Gastrocnemius medialis (tissue), 4 donors: ENCODE data around the gene DCDC1. TPM values are rescaled to one million over a fixed set of nuclear protein-coding genes. Genes with fewer than 3 reads are reported as not detected.
A peak's percentile ranks its signal among the peaks of the same experiment; 100 is the strongest.

Experiments used
- ATAC-seq, 2 donors: fragments of 150-250 bp; one replicate each; pipeline ENCODE4 v1.9.1; 2016
- DNase-seq, 2 donors: peaks; one replicate each; pipeline ENCODE4 v3.0.0-alpha.2; 2019
- H3K27ac ChIP-seq, 4 donors: fragments of 200-600 bp; sonication (generic); 1 replicate in 1 of 4; 2 replicates in 3 of 4; pipeline ENCODE4 v1.5.1; 2016 to 2018; ENCODE audit warnings: mild to moderate bottlenecking in 2 of 4, moderate library complexity in 1 of 4
- H3K27me3 ChIP-seq, 3 donors: fragments of 200-600 bp; sonication (generic) in 2 of 3; 1 replicate in 1 of 3; 2 replicates in 2 of 3; pipeline versions ENCODE4 v1.5.1 to v1.6.0; 2016 to 2019; ENCODE audit warnings: mild to moderate bottlenecking in 1 of 3, moderate library complexity in 1 of 3
- H3K36me3 ChIP-seq, 2 donors: fragments of 200-600 bp; sonication (generic) in 1 of 2; one replicate each; pipeline ENCODE4 v1.5.1; 2017 to 2018
- H3K4me1 ChIP-seq, 2 donors: fragments of 200-600 bp; sonication (generic) in 1 of 2; one replicate each; pipeline ENCODE4 v1.5.1; 2016 to 2017; ENCODE audit warnings: mild to moderate bottlenecking in 2 of 2
- H3K4me3 ChIP-seq, 4 donors: fragments of 200-600 bp; sonication (generic) in 3 of 4; 1 replicate in 1 of 4; 2 replicates in 3 of 4; pipeline ENCODE4 v1.5.1; 2016 to 2019; ENCODE audit warnings: mild to moderate bottlenecking in 2 of 4
- H3K9me3 ChIP-seq, 3 donors: fragments of 200-600 bp; sonication (generic) in 2 of 3; 1 replicate in 1 of 3; 2 replicates in 2 of 3; pipeline ENCODE4 v1.5.1; 2016 to 2019
- POLR2A ChIP-seq, 2 donors: fragments of 450-650 bp; IDR thresholded peaks; one replicate each; pipeline ENCODE4 v1.6.1; 2017; ENCODE audit warnings: antibody characterized with exemption in 2 of 2, mild to moderate bottlenecking in 2 of 2, moderate library complexity in 2 of 2
- in situ Hi-C, 4 donors: fragments of 200-750 bp; cut with MboI; loops; one replicate each; pipeline versions ENCODE4 v1.15.0 to v1.8.0; 2017; ENCODE audit warnings: low sequenced_read_pairs in 4 of 4
- intact Hi-C: fragments of 100-400 bp; cut with DNase I; formaldehyde crosslinking; loops from one replicate; pipeline ENCODE4 v1.15.1; 2023; ENCODE audit warnings: low total_unique reads
- total RNA-seq, 4 donors: library from RNA; depleted of rRNA; stranded (reverse); fragments of >200 nt; gene quantifications; one replicate each; pipeline versions ENCODE4 v1.1.0 to v1.2.3, GENCODE V29; 2016
- TF ChIP-seq, protein P1 (sequence below), 5 experiments: fragments of 450-650 bp in 3 of 5; fragments of 200-600 bp in 2 of 5; sonication (generic) in 2 of 5; IDR thresholded peaks in 4 of 5; conservative IDR thresholded peaks in 1 of 5; 1 replicate in 4 of 5; 2 replicates in 1 of 5; pipeline ENCODE4 v1.5.1; 2016 to 2019; ENCODE audit warnings: antibody characterized with exemption in 5 of 5, mild to moderate bottlenecking in 3 of 5, moderate library complexity in 3 of 5

DCDC1 gene
- total RNA-seq, 4 donors from 2014 or later, result not detected

- H3K9me3 ChIP-seq, result no peaks in the 10 kb centered on the region
- TF ChIP-seq POLR2A (IDR thresholded peaks at IDR 0.05), result no peak
- TF ChIP-seq, protein P1, sequence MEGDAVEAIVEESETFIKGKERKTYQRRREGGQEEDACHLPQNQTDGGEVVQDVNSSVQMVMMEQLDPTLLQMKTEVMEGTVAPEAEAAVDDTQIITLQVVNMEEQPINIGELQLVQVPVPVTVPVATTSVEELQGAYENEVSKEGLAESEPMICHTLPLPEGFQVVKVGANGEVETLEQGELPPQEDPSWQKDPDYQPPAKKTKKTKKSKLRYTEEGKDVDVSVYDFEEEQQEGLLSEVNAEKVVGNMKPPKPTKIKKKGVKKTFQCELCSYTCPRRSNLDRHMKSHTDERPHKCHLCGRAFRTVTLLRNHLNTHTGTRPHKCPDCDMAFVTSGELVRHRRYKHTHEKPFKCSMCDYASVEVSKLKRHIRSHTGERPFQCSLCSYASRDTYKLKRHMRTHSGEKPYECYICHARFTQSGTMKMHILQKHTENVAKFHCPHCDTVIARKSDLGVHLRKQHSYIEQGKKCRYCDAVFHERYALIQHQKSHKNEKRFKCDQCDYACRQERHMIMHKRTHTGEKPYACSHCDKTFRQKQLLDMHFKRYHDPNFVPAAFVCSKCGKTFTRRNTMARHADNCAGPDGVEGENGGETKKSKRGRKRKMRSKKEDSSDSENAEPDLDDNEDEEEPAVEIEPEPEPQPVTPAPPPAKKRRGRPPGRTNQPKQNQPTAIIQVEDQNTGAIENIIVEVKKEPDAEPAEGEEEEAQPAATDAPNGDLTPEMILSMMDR (IDR thresholded peaks at IDR 0.05 in 4 of 5, conservative IDR thresholded peaks at IDR 0.05 in 1 of 5), result no peak
- no peaks in the 10 kb centered on the region for H3K4me1 ChIP-seq
- no peak overlapping the region for H3K27ac ChIP-seq
- no peaks in the 10 kb centered on the region for H3K36me3 ChIP-seq
- intact Hi-C loops (no loop called here), in situ Hi-C loops (no loop called here)
- no peaks in the 10 kb centered on the region for H3K27me3 ChIP-seq
- no peak for ATAC-seq
- no peak overlapping the region for H3K4me3 ChIP-seq
- no peak for DNase-seq
These were observed 378.8 kb downstream of the DCDC1 start for GRCh38 chr11:30990625-30991296.

GRCh38 chr11:30987819-30988218, 381.7 kb downstream of the DCDC1 start:
- no peaks in the 10 kb centered on the region for H3K9me3 ChIP-seq
- no peak overlapping the region for H3K27ac ChIP-seq
- DNase-seq, result no peak
- intact Hi-C loops, result no loop called here
- ATAC-seq, result no peak
- in situ Hi-C loops, result no loop called here
- TF ChIP-seq, protein P1 (IDR thresholded peaks at IDR 0.05 in 4 of 5, conservative IDR thresholded peaks at IDR 0.05 in 1 of 5), result no peak
- no peak for TF ChIP-seq POLR2A (IDR thresholded peaks at IDR 0.05)
- H3K4me1 ChIP-seq, result no peaks in the 10 kb centered on the region
- H3K27me3 ChIP-seq, result no peaks in the 10 kb centered on the region
- H3K36me3 ChIP-seq, result no peaks in the 10 kb centered on the region
- no peak overlapping the region for H3K4me3 ChIP-seq

GRCh38 chr11:30985536-30985935, 384.0 kb downstream of the DCDC1 start:
- H3K36me3 ChIP-seq, result no peaks in the 10 kb centered on the region
- TF ChIP-seq POLR2A (IDR thresholded peaks at IDR 0.05), result no peak
- TF ChIP-seq, protein P1 (IDR thresholded peaks at IDR 0.05 in 4 of 5, conservative IDR thresholded peaks at IDR 0.05 in 1 of 5), result no peak
- no peak overlapping the region for H3K27ac ChIP-seq
- in situ Hi-C loops, result no loop called here
- ATAC-seq (no peak), DNase-seq (no peak)
- no peaks in the 10 kb centered on the region for H3K4me1 ChIP-seq
- no peak overlapping the region for H3K4me3 ChIP-seq
- no peaks in the 10 kb centered on the region for H3K27me3 ChIP-seq
- intact Hi-C loops, result no loop called here
- H3K9me3 ChIP-seq, result no peaks in the 10 kb centered on the region

DNA sequence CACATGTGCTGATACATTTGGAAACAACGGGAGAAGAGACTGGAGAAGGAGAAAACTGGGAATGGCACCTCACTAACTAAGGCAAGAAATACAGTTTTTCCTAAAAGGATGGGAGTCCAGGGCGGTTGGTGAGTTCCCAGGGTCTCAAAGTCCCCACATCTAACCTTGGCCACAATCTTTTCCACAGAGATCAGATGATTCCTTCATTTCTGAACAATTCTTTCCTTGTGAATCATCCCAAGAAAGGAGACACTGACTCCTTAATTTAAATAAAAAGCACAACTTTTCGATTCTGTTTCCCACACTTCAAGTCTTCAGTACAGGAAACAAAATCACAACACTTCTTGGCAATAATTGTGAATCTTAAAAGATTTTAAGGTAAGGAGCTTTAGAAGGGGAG, 384.7 kb downstream of the DCDC1 start:
- TF ChIP-seq, protein P1 (IDR thresholded peaks at IDR 0.05 in 4 of 5, conservative IDR thresholded peaks at IDR 0.05 in 1 of 5), result no peak
- Histone ChIP-seq H3K9me3 (no peaks in the 10 kb centered on the region), H3K4me1 (no peaks in the 10 kb centered on the region), H3K36me3 (no peaks in the 10 kb centered on the region), H3K27me3 (no peaks in the 10 kb centered on the region), H3K4me3 (no peak overlapping the region), H3K27ac (peak overlapping the region in 1 of 4 donors; percentile 4)
- intact Hi-C loops (no loop called here), in situ Hi-C loops (no loop called here)
- DNase-seq, result no peak
- no peak for ATAC-seq

DNA sequence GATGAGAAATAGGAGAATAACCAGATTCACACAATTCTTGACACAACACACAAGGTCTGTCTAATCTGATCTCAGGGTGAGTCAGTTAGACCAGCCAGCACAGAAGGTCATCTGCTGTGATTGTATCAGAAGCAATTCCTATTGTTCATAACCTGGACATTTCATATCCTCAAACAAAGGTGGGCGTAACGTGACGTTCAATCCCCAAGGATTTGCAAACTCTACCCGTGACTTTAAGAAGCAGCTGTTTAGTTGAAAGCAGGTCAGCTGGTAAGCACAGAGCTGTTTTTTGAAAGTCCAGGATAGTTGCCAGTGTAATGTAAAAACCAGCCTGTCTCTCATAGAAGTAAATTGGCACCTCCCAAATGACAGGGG, 385.1 kb downstream of the DCDC1 start:
- no peak for DNase-seq
- no peaks in the 10 kb centered on the region for H3K36me3 ChIP-seq
- H3K4me3 ChIP-seq, result no peak overlapping the region
- H3K27me3 ChIP-seq, result no peaks in the 10 kb centered on the region
- H3K9me3 ChIP-seq, result no peaks in the 10 kb centered on the region
- in situ Hi-C loops (no loop called here), intact Hi-C loops (no loop called here)
- peak overlapping the region in 1 of 4 donors; percentile 27 for H3K27ac ChIP-seq
- ATAC-seq, result peak in 1 of 2 donors; percentile 50
- no peaks in the 10 kb centered on the region for H3K4me1 ChIP-seq
- no peak for TF ChIP-seq POLR2A (IDR thresholded peaks at IDR 0.05)
- TF ChIP-seq, protein P1 (IDR thresholded peaks at IDR 0.05 in 4 of 5, conservative IDR thresholded peaks at IDR 0.05 in 1 of 5), result no peak
